CD4-positive, alpha-beta T cell treated with Interleukin-4 for 4 hours (primary cell): Measurements from ENCODE around the gene ADAMTS17.

Experiments
- DNase-seq: peaks from one replicate; pipeline ENCODE4 v3.0.0-alpha.2; 2020

ADAMTS17 gene

DNA sequence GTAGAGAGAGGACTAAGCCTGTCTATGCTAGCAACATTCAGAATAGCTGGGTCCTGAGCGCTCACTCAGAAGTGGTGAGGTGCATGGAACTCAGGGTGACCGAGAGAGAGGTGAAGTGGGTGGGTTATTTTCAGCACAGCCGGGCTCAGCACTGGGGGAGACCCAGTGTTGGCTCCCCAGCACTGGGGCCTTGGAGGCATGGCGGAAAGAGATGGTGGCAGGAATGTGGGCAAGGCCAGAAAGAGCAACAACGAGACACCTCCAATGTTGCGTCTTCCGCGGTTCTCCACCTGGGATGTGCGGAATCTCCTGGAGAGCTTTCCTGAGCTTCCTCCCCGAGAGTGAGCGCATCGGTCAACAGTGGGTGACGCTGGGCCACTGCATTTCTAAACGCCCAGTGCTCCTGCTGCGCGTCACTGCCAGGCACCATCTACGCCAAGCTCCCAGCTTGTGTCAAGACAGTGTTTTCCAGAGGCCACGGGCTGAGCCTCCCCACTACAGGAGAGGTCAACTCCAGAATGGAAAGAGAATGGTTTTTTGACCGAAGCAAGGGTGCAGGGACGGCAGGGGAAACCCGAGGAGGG lies 148.4 kb downstream of the ADAMTS17 start:
- DNase-seq = no peak

DNA sequence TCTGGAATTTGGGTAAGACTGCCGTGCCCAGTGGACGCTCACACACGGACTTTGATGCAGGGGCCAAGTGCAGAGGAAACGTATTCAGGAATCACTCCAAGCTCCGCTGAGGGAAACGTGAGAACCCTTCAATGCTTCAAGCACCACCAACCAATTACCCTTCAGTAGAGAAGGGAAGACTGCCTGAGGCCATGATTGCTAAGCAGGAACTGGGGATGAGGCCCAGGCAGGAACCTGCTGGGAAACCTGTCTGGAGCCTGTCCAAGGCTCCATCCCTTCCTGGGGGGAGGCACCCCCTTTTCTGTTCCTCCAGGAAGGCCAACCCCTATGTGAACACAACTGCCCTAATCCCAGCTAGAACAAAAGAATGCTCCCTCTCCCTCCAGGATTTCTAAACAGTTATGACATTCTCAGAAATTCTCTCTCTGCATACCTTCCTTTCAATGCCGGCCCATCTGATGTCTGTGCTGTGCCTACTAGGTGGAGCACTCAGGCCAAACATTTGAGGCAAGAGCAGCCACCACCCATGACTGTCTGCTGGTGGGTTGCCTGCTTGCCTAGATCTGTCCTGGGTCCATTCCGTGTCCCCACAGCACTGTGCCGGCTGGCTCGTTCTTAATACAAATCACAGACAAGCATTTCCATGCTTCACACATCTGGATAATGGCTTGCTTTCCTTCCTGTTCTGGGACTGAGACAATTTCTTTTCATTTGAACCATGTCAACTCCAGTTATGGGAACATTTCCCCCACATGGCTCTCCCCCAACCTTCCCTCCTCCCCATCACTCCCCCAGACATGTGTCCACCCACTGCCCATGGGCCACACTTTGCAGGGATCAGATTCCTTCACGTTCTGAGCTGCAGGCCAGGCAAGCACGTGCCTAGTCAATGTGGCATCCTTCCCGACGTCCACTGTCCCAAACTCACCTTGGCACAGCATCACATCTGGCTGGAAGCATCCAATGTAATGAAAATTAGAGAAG lies 149.4 kb downstream of the ADAMTS17 start:
- DNase-seq = no peak

DNA sequence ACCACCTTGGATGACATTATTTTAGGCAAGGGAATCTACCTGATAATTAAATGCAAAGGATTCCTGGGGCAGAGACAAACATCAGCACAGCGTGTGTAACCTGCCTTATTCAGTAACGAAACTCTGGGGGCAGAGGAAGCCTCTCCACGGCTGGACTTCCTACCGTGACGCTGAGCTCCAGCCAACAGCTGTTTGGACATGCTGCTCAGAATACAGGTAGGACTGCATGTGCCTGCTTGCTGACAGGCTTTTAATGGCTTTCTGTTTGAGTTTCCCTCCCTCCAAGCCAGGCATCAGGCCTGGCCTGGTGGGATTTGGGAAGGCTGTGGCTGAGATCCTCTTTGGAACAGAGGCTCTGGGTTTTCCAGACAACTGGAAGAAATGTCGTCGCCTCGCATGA lies 150.6 kb downstream of the ADAMTS17 start:
- DNase-seq = no peak

DNA sequence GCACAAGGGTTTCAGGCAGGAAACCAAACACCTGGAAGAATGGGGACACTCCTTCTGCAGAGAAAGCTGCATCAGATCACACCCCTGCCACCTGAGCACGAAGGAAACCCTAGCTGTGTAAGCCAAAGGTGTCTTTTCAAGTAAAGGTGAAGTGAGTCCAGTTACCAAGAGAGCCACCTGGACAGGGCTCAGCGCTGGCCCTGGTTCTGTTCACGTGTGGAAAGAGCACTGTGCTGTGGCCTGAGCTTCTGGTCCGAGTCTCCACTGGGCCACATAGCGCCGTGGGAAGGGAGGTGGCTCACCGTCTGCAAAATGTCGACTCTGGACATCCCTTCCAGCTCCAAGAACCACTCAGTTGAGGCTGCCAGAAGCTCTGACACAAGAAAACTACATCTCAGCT lies 151.1 kb downstream of the ADAMTS17 start:
- DNase-seq = no peak

DNA sequence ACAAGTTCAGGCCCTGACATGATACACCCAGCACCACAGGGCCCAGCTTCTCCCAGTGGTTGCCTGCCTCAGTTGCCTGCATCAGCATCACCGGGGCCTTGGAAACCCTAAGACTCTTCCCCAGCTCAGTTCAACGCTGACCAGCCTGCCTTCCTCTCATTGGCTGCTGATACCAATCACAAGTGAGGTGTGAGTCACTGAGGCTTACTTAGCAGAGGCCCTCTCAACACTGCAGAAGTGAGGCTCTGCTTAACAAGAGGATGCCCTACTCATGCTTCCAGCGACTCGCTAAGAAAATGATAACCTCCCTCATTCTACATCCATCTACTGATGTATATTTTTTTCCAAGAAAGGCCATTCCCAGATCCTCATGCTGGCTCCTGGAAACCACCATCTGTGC lies 151.9 kb downstream of the ADAMTS17 start:
- no peak for DNase-seq

DNA sequence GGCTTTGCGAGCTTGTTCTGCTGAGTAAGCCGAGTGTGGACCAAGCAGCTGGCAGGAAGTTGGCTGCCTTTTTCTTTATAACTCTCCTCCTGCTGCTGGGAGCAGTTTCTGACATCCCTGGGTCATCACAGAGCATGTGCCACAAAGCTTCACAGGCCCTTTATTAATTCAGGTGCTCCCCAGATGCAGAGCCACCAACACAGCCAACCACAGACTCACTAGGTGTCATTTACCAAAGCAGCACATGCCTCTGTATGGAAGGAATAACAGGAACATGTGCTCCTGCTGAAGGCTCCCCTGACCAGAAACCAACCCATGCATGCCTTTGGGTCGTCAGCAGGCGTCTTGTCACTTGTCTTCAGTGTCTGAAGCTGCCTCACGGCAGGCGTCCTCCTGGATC lies 152.5 kb downstream of the ADAMTS17 start:
- no peak for DNase-seq

DNA sequence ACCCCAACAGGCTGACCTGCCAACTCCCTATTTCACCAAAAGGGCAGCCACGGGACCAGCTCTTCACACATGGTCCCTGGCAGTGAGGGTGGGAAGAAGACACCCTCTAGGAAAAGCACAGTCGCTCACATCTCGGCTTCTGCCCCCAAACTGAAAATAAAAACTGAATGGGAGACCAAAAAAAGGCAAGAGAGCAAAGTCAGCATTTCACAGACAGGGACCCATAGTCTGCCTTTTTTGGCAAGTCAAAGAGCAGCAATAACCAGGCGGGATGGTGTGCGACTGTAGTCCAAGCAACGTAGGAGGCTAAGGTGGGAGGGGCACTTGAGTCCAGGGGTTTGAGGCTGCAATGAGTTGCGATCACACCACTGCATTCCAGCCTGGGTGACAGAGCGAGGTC lies 154.1 kb downstream of the ADAMTS17 start:
- no peak for DNase-seq

DNA sequence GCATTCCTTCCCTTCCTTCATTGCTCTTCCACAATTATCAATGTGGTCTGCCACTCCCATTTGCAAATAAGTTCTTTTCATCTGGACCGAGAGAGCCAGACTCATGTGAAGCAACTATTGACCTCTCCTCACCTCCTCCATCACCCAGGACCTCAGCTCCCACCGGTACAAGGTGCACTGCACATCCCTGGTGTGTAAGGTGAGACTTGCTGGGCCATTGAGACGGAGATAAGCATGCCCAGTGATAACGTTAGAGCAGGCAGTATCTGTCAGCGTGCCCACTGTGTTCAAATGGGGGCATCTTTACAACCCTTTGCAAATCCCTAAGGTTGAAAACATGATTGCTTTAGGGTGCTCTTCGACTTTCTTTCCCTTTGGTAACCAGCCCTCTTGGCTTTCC lies 154.8 kb downstream of the ADAMTS17 start:
- DNase-seq = no peak

DNA sequence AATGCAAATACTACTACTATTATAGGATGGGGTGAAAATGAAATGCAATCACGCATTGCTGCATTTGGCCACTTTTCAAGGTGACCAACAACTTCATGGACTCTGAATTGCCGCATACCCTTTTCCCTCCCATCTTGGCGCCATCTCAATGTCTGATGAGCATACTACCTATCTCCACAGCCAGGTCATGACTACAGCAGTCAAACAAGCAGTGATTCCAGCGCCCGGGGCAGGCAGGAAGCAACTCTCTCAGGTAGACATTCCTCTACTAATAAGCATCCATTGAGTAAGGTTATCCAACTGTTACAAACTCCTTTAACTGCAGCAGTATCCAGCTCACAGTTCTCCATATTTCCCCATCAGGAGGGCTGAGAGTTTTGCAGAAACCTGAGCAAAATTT lies 155.4 kb downstream of the ADAMTS17 start:
- DNase-seq = no peak

DNA sequence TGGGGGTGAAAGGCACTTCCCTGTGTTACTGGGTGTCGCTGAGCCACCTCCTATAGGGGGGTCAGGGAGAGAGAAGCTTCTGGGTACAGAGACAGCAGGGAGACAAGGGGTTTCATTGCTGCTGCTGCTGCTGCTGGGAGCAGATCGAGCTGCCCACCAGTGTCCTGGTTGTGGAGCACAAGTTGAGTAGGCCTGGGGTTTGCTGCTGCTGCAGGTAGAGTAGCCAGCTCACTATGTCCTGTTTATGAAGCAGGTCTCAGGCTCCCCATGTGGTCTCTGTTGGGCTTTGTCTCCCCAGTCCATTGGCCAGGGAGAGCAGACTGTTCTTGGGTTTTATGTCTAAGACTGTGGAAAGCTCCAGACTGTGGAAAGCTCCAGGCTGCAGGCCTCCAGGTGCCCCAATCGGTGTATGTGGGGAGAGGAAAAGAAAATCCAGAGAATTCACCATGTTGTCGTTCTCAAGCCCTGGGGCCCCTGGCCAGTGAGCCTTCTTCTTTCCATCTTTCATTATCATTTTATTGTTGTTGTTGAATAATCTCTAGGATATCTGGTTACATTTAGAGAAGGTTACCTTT lies 157.8 kb downstream of the ADAMTS17 start:
- DNase-seq = no peak

DNA sequence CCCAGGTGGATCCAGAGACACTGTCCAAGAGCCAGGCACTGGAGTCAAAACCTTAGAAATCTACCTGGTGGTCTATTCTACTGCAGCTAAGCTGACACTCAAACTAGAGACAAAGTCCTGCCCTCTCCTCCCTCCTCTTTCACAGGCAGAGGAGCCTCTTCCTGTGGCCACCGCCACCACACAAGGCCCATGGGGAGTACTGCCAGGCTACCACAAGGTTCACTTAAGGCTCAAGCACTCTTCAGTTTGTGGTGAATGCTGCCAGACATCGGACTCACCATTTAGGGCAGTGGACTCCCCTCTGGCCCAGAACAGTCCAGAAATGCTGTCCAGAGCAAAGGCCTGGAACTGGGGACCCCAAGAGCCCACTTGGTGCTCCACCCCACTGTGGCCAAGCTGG lies 160.9 kb downstream of the ADAMTS17 start:
- DNase-seq = no peak

DNA sequence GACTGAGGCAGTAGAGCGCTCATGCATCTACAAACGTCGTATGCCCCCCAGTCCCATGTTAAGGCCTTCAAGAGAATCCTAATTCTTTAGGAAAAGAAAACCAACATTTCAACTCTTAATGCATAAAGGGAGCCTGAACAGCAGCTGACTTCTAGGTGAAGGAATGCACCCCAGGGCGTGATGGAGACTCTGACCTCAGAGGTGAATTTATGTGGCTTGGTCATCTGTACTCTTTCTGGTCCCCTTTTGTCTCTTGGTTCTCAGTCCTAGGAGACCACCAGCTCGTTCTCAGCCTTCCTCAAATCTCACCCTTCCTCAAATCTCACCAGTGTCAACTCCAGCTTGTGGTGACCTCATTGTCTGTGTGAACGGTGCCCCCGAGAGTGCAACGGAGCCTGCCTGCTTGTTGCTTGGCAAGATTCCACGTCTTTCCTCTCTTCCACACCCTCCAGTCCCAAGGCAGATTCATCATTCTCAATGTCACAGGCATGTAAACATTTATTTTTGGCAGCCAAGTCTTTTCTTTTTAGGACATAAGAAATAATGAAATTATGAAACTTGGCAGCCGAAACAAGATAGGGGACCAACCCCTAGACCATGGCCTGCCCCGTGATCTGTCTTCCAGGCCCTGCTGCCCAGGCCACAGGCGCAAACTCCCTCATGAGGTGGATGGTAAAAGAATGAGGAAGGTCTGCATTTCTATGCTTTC lies 166.2 kb downstream of the ADAMTS17 start:
- DNase-seq = no peak

DNA sequence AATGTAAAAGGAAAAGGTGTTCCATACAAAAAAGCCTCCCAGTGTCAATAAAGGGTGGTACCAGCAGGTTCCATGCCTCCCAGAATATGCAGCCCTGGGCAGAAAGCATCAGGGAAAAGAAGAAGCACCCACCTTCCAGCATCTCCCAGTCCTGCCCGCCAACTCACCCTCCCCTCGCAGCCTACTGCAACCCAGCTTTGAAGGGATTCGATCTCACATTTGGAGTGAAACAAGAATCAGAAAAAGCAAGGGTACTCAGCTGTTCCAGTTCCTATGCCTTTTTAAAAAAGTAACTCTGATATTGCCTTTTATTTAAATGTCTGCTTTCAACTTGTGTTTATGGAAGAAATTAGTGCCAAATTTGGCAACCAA lies 166.9 kb downstream of the ADAMTS17 start:
- no peak for DNase-seq

DNA sequence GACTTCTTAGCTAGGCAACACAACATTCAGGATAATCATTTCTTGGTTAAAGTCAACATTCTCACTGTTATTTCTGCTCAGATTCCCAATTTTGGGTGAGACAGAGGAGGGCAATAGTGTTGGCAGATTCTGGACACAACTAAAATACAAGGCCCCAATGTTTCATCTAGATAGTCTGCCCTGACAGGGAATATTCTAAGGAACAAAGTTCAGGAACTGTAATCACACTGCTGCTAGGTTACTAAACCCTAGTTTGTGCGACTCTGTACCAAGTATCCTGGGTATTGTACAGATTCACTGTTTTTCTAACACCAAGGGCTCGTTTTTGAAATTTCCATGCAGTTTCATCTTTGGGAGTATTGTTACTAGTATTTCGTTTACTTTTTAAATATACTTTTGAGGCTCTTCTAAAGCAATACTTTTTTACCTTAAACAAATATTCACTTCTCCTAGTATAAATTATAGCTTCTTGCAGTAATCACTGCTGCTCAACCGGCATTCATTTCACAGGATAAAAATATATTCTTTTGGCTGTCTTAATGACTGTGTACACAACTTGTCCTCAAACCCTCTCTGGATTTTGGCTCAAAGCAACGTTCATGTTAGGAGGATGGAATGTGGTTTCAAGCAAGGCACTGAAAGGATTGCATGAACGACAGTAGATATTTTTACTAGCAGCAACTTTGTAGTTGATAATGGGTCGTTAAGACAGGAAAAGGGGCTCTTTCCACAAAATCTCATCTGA lies 167.4 kb downstream of the ADAMTS17 start:
- DNase-seq = no peak

DNA sequence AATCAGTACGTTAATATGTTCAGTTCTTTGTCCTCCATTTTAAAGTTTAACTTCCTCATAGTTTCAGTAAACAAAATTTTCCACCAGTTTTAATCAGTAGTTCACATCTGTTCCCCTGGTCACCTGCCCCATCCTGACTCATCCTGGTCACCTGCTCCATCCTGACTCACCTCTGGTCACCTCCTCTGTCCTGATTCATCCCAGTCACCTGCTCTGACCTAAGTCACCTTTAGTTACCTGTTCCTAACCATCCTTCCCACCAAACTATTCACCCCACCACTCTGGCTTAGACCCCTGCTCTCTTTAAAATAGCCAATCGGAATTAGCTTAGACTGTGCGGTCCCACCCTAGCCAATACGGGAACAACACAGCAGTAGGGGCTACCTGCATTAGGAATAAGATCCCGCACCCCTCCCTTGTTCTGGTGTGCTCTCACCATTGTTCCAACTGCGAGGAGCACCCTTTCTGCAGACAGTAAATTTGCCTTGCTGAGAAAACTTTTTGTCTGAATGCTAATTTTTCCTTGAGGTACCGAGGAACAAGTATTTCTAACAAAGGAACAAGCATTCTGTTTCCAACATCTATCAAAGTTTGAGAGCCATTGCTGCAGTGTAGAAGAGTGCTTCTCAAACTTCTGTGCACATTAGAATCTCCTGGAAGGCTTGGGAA lies 169.3 kb downstream of the ADAMTS17 start:
- no peak for DNase-seq

DNA sequence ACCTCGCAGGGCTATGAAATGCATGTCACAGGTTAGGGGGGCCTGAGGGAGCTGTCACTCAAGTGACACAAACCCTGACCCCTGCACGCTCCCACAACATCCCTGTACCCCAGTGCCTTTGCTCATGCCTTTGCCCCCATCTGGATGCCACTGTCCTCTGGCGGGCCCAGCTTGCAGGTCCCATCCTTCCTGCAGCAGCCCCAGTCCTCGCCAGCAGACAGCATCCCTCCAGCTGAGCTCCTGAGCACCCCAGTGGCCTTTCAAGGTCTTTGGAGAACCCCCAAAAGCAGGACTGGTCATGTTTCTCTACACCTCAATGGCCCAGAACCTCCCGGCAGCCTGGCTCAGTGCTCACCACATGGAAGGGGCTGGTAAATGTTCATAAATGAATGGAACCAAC lies 170.4 kb downstream of the ADAMTS17 start:
- DNase-seq = no peak

DNA sequence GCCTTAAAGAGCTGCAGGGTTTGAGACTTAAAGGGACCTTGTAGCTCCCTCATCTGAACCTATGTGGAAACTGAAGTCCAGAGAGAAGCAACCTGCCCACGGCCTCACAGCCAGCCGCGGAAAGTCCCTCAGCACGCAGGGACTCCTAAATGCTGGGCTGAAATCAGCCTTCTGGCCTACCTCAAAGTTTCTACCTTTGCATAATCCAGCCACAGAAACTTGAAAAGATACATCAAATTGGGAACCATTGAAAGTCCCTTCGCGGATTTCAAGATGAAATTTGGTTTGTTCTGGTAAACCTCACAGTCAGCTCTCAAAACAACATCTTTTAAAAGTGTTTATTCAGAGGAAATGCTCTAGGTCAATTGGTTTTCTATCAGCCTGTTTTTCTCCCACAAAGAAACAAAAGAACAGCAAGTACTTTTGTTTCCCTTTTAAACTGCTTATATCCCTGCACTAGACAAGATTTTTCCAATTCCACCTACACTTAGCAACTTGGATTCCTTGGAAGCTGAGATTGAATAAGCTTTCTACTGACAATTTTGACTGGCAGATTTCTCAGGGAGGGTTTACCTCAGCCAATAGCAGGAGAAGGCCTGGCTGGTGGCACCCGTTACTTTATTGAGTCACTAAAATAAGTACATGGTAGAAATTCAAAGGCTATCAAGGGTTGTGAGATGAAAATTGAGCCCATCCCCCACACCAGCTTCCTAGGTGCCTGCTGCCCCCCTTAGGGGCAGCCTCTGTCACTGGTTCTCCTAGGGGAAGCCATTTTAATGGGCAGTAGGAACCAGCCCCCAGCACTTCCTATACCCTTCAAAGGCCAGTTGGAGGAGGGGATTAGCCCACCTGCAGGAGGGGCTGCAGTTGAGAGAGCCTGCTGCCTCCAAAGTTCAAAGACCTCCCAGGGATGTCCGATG lies 171.2 kb downstream of the ADAMTS17 start:
- no peak for DNase-seq

DNA sequence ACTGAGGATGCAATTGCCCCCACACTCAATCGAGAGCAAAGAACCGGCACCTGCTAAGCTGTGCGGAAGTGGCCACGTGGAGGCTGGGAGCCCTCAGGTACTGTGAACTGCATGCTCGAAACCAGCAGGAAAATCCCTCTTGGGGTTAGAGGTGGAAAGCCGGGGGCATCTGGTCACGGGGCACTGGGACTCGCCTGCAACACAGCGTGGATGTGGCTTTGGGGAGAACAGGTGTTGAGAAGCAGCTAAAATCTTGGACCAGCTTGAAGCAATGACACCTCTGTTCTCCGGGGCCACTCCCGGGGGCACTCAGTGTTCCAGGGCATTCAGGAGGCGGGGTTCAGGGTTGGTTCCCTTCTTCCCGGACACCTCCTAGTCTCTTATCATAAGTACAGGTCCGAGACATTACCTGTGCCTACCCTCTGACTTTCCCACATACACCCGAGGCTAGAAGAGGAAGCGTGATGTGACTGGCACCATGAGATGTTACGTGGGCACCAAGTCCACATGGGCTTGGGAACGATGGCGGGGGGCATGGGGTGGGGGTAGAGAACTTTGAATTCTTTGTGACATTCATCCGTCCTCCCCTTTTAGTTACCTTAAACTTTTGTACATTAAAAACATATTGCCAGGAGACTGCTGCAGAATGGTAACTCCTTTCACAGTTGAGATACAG lies 172.0 kb downstream of the ADAMTS17 start:
- DNase-seq = no peak

DNA sequence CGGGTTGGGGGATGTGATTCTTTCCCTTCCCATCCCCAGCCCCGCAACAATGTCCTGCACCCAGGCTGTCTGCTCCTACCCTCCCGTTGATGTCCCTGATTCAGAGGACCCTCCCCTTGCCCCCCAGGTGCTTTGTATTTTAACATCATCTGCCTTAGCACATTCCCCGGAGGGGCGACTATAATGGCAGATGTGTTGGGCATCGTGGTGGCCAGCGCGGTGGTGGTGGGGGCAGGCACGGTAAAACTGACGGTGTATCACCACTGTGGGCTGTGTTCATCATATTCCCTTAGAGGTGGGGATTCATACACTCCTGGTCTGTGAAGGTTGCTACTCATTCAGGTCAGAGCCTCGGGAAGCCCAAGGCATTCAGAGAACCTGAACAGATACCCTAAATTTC lies 173.0 kb downstream of the ADAMTS17 start:
- no peak for DNase-seq

DNA sequence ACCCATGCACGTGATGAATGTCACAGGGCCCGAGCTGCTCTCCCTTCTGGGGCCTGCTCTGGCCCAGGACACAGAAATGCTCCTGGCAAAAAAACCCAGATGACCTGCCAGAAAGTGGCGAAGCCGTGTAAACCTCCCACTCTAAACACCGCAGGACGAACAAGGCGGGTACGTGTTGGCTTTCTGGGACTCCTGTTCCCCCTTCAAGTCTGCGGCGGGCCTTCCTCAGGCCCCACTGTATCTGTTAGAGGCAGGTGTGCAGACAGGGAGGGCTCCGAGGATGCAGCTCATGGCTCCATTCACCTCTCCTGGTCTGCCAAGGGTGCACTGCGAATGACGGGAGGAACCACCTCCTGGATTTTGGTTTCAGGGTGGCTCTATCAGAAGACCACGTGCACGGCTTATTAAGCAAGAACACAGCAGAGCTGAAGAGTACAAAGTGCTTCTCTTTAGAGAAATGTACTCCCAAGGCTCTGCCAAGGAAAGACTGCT lies 173.8 kb downstream of the ADAMTS17 start:
- no peak for DNase-seq
